ENCODE data around the gene CMA1. TPM values are rescaled to one million over a fixed set of nuclear protein-coding genes. Genes with fewer than 3 reads are reported as not detected.
"Not testable (repeated sequence)": the region's sequence is repeated elsewhere in the genome, so short reads cannot be mapped to it uniquely, and the experiment has no call there.

Gene CMA1, protein sequence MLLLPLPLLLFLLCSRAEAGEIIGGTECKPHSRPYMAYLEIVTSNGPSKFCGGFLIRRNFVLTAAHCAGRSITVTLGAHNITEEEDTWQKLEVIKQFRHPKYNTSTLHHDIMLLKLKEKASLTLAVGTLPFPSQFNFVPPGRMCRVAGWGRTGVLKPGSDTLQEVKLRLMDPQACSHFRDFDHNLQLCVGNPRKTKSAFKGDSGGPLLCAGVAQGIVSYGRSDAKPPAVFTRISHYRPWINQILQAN
- not detected for total RNA-seq (2021; ENCODE audit: unreplicated experiment)
- not detected for polyA plus RNA-seq (2012; ENCODE audit: insufficient read length)
- not detected for Bru-seq, nascent RNA
- BruChase-seq, experiment 1, labeled RNA remaining after a 2-hour chase, result not detected
- not detected for BruChase-seq, experiment 2, labeled RNA remaining after a 6-hour chase
- long read RNA-seq, result 0 reads

DNA sequence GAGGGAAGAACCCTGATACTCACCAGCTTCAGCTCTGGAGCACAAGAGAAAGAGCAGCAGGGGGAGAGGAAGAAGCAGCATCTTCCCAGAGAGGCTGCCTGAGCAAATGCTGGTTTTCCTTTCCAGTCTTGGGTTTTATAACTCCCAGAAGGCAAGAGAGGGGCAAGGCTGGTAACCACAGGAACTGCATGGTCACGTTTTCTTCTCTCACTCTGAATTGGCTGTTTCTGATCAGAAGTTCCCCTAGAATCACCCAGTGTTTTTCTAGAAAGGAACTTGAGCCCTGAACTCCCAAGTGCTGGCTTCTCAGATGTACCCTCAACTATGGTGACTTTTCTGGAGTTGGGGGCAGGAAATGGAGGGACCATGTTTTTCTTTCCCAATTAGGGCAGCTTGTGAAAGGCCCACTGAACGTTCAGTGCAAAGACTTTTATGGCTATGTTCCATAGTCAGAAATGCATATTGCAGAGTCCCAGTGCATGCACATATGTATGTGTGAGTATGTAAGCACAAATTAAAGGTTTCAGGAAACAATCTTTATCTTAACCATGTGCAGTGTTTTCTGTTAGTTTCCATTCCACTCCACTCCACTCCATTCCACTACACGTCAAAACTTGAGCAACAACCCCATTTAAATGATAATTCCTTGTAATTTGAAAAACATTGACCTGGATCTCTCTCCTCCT is at the start of gene CMA1:
CMA1 (minus strand) TSS at position 111 of the 686 bp plus-strand sequence; CDS start at position 81, 30 bp downstream.
- no TSS peak for BruUV-seq (replicated peaks)
- POLR2A ChIA-PET, result no interaction called here

DNA sequence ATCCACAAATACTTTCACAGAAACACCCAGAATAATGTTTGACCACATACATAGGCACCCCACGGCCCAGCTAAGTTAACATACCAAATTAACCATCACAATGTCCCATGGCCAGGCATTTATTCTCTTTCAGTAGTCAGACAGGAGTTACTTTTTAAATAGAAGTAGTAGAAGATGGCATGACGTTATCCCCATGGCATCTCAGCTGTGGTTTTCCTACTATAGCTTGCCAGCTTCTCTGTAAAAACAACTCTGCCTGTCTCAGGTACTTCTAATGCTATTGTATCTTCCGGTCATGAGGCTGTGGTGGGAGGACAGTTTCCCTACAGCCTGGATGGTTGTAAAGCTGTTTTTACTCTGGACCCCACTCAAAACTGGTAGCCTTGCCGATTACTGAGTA is 48.7 kb upstream of the CMA1 start:
- no peaks in the 10 kb centered on the region for H3K36me3 ChIP-seq (ENCODE audit: control insufficient read depth, insufficient read depth, low read length)
- no peak overlapping the region for H3K4me3 ChIP-seq (ENCODE audit: low read depth in 2 of 2, low read length in 2 of 2)
- POLR2A ChIA-PET, result interaction anchor here (0.5 kb wide), 1 partner anchor 72 kb away, joined by 7 read pairs; no protein-coding TSS in a partner anchor
- no peaks in the 10 kb centered on the region for H3K27me3 ChIP-seq (ENCODE audit: control insufficient read depth, insufficient read depth, low read length)
- TF ChIP-seq, protein P1, sequence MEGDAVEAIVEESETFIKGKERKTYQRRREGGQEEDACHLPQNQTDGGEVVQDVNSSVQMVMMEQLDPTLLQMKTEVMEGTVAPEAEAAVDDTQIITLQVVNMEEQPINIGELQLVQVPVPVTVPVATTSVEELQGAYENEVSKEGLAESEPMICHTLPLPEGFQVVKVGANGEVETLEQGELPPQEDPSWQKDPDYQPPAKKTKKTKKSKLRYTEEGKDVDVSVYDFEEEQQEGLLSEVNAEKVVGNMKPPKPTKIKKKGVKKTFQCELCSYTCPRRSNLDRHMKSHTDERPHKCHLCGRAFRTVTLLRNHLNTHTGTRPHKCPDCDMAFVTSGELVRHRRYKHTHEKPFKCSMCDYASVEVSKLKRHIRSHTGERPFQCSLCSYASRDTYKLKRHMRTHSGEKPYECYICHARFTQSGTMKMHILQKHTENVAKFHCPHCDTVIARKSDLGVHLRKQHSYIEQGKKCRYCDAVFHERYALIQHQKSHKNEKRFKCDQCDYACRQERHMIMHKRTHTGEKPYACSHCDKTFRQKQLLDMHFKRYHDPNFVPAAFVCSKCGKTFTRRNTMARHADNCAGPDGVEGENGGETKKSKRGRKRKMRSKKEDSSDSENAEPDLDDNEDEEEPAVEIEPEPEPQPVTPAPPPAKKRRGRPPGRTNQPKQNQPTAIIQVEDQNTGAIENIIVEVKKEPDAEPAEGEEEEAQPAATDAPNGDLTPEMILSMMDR (IDR thresholded peaks at IDR 0.05), result no peak
- TF ChIP-seq SIN3A (IDR thresholded peaks at IDR 0.05; ENCODE audit: borderline replicate concordance, insufficient read depth, low read depth, low read length), result no peak
- no peak for TF ChIP-seq REST (IDR thresholded peaks at IDR 0.05; ENCODE audit: insufficient read depth in 1 of 2, low read depth in 2 of 2, low read length in 1 of 2)
- no peak for TF ChIP-seq POLR2AphosphoS5 (IDR thresholded peaks at IDR 0.05; ENCODE audit: low read depth, low read length)
- no peak for TF ChIP-seq TCF7L2 (IDR thresholded peaks at IDR 0.05; ENCODE audit: low read depth, low read length)
- CTCF ChIA-PET, result interaction anchor here (0.6 kb wide), 1 partner anchor 8 kb away, joined by 4 read pairs; no protein-coding TSS in a partner anchor
- no peaks in the 10 kb centered on the region for H3K9me3 ChIP-seq (ENCODE audit: control insufficient read depth, insufficient read depth, low read depth, low read length)
- no peak for ATAC-seq
- H3K4me1 ChIP-seq (ENCODE audit: control insufficient read depth, insufficient read depth, low read length), result no peaks in the 10 kb centered on the region
- no TSS peak for BruUV-seq (replicated peaks)
- in situ Hi-C loops (cut with HindIII; ENCODE audit: low pct_unique_long_range_greater_than_20kb, low sequenced_read_pairs) (no loop called here), intact Hi-C loops (cut with micrococcal nuclease; ENCODE audit: unreplicated experiment) (no loop called here)
- no peak overlapping the region for H3K27ac ChIP-seq (ENCODE audit: low read length)
- DNase-seq (ENCODE audit: low read depth, low spot score), result no peak

More for the DNA sequence above, at the start of gene CMA1:
- ATAC-seq (no peak), DNase-seq (ENCODE audit: low read depth, low spot score) (no peak)
- CTCF ChIA-PET, result no interaction called here
- H3K27ac ChIP-seq (ENCODE audit: low read length), result no peak within 1 kb of the TSS
- H3K27me3 ChIP-seq (ENCODE audit: control insufficient read depth, insufficient read depth, low read length), result no peaks in the 10 kb centered on the region
- TF ChIP-seq, protein P1 (IDR thresholded peaks at IDR 0.05), result no peak
- no peak for TF ChIP-seq SIN3A (IDR thresholded peaks at IDR 0.05; ENCODE audit: borderline replicate concordance, insufficient read depth, low read depth, low read length)
- H3K36me3 ChIP-seq (ENCODE audit: control insufficient read depth, insufficient read depth, low read length), result no peaks in the 10 kb centered on the region
- in situ Hi-C loops (cut with HindIII; ENCODE audit: low pct_unique_long_range_greater_than_20kb, low sequenced_read_pairs), result no loop called here
- no peak within 1 kb of the TSS for H3K4me3 ChIP-seq (ENCODE audit: low read depth in 2 of 2, low read length in 2 of 2)
- H3K4me1 ChIP-seq (ENCODE audit: control insufficient read depth, insufficient read depth, low read length), result no peaks in the 10 kb centered on the region
- intact Hi-C loops (cut with micrococcal nuclease; ENCODE audit: unreplicated experiment), result no loop called here
- no peaks in the 10 kb centered on the region for H3K9me3 ChIP-seq (ENCODE audit: control insufficient read depth, insufficient read depth, low read depth, low read length)

GRCh38 chr14:24549064-24549463 is 41.0 kb upstream of the CMA1 start:
- CTCF ChIA-PET; H3K4me3 ChIP-seq (ENCODE audit: low read depth in 2 of 2, low read length in 2 of 2); BruUV-seq (replicated peaks); H3K27me3 ChIP-seq (ENCODE audit: control insufficient read depth, insufficient read depth, low read length); H3K4me1 ChIP-seq (ENCODE audit: control insufficient read depth, insufficient read depth, low read length); H3K9me3 ChIP-seq (ENCODE audit: control insufficient read depth, insufficient read depth, low read depth, low read length); ATAC-seq; H3K36me3 ChIP-seq (ENCODE audit: control insufficient read depth, insufficient read depth, low read length); in situ Hi-C loops (cut with HindIII; ENCODE audit: low pct_unique_long_range_greater_than_20kb, low sequenced_read_pairs); POLR2A ChIA-PET; intact Hi-C loops (cut with micrococcal nuclease; ENCODE audit: unreplicated experiment); H3K27ac ChIP-seq (ENCODE audit: low read length); DNase-seq (ENCODE audit: low read depth, low spot score): not testable (repeated sequence)
